DND-41 (cell line): ENCODE measurements around the gene STOX2.

Source experiments
- CTCF ChIP-seq: IDR thresholded peaks from 2 replicates; pipeline ENCODE4 v1.5.1; 2012; ENCODE audit warnings: borderline replicate concordance, low read length, moderate library complexity, mild to moderate bottlenecking; ENCODE audit not compliant: poor library complexity, severe bottlenecking; ENCODE audit errors: extremely low read depth
- EZH2 ChIP-seq: IDR thresholded peaks from 3 replicates; pipeline ENCODE4 v1.6.1; 2012; ENCODE audit warnings: borderline replicate concordance, low read depth, mild to moderate bottlenecking, moderate library complexity, low read length, inconsistent platforms; ENCODE audit not compliant: severe bottlenecking

GRCh38 chr4:183907871-183908683, 3.0 kb downstream of the STOX2 start:
- TF ChIP-seq CTCF (no peak), EZH2 (no peak)
